ENCODE measurements around the gene RBM23.

- no peak for TF ChIP-seq POLR2A (IDR thresholded peaks at IDR 0.05)
- TF ChIP-seq CTCF (IDR thresholded peaks at IDR 0.05), result no peak
These were observed 34.0 kb downstream of the RBM23 start for GRCh38 chr14:22884738-22885523.

Measured in uterus (tissue), 2 donors.